ENCODE data around the gene FMNL3. TPM values are rescaled to one million over a fixed set of nuclear protein-coding genes. Genes with fewer than 3 reads are reported as not detected.

FMNL3 gene
- total RNA-seq, 1 experiment from 2014 or later: 0.58 TPM

DNA sequence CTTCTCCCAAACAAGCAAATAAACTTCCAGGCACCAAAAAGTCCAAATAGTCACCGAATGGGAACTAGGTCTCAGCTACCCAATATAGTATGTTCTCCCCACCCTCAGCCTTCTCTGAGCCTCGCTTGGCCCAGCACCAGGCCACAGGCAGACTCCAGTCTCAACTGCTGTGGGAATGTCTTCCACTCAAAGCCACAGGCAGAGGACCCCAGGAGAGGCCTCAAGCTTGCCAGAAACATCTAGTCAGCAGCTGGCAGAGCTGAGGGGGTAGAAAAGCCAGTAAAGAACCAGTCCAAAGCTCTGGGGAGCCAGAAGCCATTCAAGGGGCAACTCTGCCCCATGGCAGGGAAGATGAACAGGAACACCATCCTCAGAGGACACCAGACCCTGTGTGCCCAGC lies 41.8 kb downstream of the FMNL3 start:
- peaks cover 4% of the 10 kb centered on the region for H3K36me3 Mint-ChIP-seq (ENCODE audit: insufficient read depth, unreplicated experiment)

DNA sequence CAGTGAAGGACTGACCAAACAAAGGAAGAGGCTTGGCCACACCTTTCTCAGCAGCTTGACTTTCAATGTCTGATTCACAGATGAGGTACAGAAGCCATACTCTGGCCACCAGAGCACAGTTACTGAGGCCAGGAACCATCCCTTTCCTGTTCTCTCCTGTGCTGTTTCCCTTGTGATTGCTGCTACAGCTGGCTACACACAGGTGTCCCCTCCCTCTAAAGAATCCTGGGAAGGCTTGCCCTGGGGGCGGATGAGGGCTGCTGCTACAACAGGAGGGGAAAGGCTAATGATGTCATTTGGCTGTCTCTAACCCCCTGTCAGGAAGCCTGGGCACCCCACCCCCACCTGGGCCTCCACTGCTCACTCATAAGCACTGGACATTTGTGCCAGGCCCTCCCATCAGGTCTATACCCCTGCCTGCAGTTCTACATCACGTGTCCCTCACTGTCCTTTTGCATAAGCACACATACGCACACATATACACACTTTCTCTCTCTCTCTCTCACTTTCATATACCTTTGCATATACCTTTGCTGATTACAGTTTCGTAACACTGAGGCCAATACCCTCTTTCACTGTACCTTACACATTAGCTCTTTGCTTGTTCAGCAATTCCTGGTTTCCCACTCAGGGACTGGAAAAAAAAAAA lies 42.5 kb downstream of the FMNL3 start:
- intact Hi-C loops (cut with micrococcal nuclease): no loop called here
- H3K27ac Mint-ChIP-seq (ENCODE audit: low read depth, unreplicated experiment): no peak overlapping the region
- H3K4me1 Mint-ChIP-seq (ENCODE audit: insufficient read depth, unreplicated experiment): peaks cover 10% of the 10 kb centered on the region
- no peak overlapping the region for H3K4me3 Mint-ChIP-seq (ENCODE audit: unreplicated experiment)
- DNase-seq (ENCODE audit: unreplicated experiment): no peak
- no peaks in the 10 kb centered on the region for H3K9me3 Mint-ChIP-seq (ENCODE audit: unreplicated experiment)
- TF ChIP-seq, protein P1, sequence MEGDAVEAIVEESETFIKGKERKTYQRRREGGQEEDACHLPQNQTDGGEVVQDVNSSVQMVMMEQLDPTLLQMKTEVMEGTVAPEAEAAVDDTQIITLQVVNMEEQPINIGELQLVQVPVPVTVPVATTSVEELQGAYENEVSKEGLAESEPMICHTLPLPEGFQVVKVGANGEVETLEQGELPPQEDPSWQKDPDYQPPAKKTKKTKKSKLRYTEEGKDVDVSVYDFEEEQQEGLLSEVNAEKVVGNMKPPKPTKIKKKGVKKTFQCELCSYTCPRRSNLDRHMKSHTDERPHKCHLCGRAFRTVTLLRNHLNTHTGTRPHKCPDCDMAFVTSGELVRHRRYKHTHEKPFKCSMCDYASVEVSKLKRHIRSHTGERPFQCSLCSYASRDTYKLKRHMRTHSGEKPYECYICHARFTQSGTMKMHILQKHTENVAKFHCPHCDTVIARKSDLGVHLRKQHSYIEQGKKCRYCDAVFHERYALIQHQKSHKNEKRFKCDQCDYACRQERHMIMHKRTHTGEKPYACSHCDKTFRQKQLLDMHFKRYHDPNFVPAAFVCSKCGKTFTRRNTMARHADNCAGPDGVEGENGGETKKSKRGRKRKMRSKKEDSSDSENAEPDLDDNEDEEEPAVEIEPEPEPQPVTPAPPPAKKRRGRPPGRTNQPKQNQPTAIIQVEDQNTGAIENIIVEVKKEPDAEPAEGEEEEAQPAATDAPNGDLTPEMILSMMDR (IDR thresholded peaks at IDR 0.05; ENCODE audit: unreplicated experiment): no peak
- ChIA-PET CTCF (no interaction called here), POLR2A (no interaction called here)
- peaks cover 4% of the 10 kb centered on the region for H3K36me3 Mint-ChIP-seq (ENCODE audit: insufficient read depth, unreplicated experiment)
- H3K27me3 Mint-ChIP-seq (ENCODE audit: insufficient read depth, unreplicated experiment): no peaks in the 10 kb centered on the region
- no TSS peak for BruUV-seq (replicated peaks)

More for the DNA sequence above, 41.8 kb downstream of the FMNL3 start:
- H3K4me3 Mint-ChIP-seq (ENCODE audit: unreplicated experiment): no peak overlapping the region
- no TSS peak for BruUV-seq (replicated peaks)
- CTCF ChIA-PET: interaction anchor here (0.7 kb wide), 1 partner anchor 17 kb away, joined by 3 read pairs; no protein-coding TSS in a partner anchor
- no peaks in the 10 kb centered on the region for H3K9me3 Mint-ChIP-seq (ENCODE audit: unreplicated experiment)
- DNase-seq (ENCODE audit: unreplicated experiment): no peak
- peaks cover 10% of the 10 kb centered on the region for H3K4me1 Mint-ChIP-seq (ENCODE audit: insufficient read depth, unreplicated experiment)
- H3K27me3 Mint-ChIP-seq (ENCODE audit: insufficient read depth, unreplicated experiment): no peaks in the 10 kb centered on the region
- POLR2A ChIA-PET: no interaction called here
- intact Hi-C loops (cut with micrococcal nuclease): no loop called here
- TF ChIP-seq, protein P1 (IDR thresholded peaks at IDR 0.05; ENCODE audit: unreplicated experiment): no peak
- no peak overlapping the region for H3K27ac Mint-ChIP-seq (ENCODE audit: low read depth, unreplicated experiment)

DNA sequence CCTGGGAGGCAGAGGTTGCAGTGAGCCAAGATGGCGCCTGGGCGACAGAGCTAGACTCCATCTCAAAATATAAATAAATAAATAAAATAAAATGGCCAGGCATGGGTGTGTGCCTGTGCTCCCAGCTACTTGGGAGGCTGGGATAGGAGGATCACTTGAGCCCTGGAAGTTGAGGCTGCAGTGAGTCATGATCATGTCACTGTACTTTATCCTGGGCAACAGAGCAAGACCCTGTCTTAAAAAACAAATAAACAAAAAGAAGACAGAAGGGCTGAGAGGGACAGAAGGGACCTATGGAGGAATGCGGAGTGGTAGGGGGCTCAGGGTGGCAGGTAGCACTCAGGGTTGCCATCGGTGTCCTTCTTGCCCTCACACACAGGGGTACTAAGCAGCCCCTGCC lies 43.0 kb downstream of the FMNL3 start:
- no TSS peak for BruUV-seq (replicated peaks)
- Mint-ChIP-seq H3K27me3 (ENCODE audit: insufficient read depth, unreplicated experiment) (no peaks in the 10 kb centered on the region), H3K4me3 (ENCODE audit: unreplicated experiment) (no peak overlapping the region), H3K27ac (ENCODE audit: low read depth, unreplicated experiment) (no peak overlapping the region), H3K9me3 (ENCODE audit: unreplicated experiment) (no peaks in the 10 kb centered on the region), H3K36me3 (ENCODE audit: insufficient read depth, unreplicated experiment) (peaks cover 4% of the 10 kb centered on the region), H3K4me1 (ENCODE audit: insufficient read depth, unreplicated experiment) (peaks cover 10% of the 10 kb centered on the region)
- no peak for DNase-seq (ENCODE audit: unreplicated experiment)
- TF ChIP-seq, protein P1 (IDR thresholded peaks at IDR 0.05; ENCODE audit: unreplicated experiment): no peak
- POLR2A ChIA-PET: interaction anchor here (0.7 kb wide), 1 partner anchor 21 kb away, joined by 3 read pairs; no protein-coding TSS in a partner anchor
- intact Hi-C loops (cut with micrococcal nuclease): no loop called here
- CTCF ChIA-PET: no interaction called here

DNA sequence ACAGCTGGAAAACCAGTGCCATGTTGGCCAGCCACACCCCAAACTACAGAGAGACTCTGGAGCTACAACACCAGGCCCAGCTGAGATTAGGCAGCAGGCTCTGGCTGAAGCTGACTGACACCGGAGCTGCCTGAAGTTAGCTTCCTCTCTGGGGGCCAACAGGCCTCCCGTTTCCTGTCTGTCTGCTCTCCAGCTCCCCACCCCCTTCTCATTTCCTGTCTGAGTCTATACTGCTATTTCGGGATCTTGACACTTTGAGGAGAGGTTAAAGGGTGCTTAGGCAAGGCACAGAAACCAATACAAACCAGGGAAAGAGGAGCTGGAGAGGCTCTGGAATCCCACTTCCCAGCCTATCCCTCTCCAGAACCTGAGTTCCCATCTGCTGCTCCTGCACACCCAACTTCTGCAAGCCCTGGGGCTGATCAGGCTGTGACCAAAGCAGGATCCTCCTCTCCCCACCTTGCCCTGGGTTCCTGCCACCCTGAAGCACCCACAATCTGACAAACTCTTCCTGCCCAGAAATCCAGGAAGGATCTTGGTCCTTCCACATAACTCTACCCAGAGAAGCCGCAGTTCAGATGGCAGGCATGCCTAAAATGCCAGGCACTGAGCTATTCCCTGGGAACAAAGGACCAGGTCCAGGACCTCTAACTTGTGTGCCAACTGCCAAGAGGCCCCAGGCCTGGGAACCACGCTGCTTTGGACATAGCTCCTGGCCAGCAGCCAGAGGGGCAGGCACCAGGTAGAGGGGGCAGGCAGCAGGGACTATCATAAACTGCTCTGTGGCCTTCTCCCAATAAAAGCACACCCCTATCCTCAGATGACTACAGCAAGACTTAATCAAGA lies 44.0 kb downstream of the FMNL3 start:
- Mint-ChIP-seq H3K4me3 (ENCODE audit: unreplicated experiment) (no peak overlapping the region), H3K9me3 (ENCODE audit: unreplicated experiment) (no peaks in the 10 kb centered on the region), H3K27me3 (ENCODE audit: insufficient read depth, unreplicated experiment) (peaks cover 3% of the 10 kb centered on the region), H3K36me3 (ENCODE audit: insufficient read depth, unreplicated experiment) (peaks cover 3% of the 10 kb centered on the region), H3K4me1 (ENCODE audit: insufficient read depth, unreplicated experiment) (peaks cover 10% of the 10 kb centered on the region), H3K27ac (ENCODE audit: low read depth, unreplicated experiment) (no peak overlapping the region)
- TF ChIP-seq, protein P1 (IDR thresholded peaks at IDR 0.05; ENCODE audit: unreplicated experiment): no peak
- ChIA-PET CTCF (interaction anchor here (0.7 kb wide), 1 partner anchor 42 kb away, joined by 3 read pairs; no protein-coding TSS in a partner anchor), POLR2A (interaction anchor here (0.7 to 1.2 kb wide), 2 partner anchors 14 to 20 kb away, joined by 3 read pairs; no protein-coding TSS in a partner anchor)
- intact Hi-C loops (cut with micrococcal nuclease): no loop called here
- DNase-seq (ENCODE audit: unreplicated experiment): peak; percentile 59
- no TSS peak for BruUV-seq (replicated peaks)

Measured in MCF 10A (cell line).